ENCODE data around the gene RNGTT.

RNGTT gene

DNA sequence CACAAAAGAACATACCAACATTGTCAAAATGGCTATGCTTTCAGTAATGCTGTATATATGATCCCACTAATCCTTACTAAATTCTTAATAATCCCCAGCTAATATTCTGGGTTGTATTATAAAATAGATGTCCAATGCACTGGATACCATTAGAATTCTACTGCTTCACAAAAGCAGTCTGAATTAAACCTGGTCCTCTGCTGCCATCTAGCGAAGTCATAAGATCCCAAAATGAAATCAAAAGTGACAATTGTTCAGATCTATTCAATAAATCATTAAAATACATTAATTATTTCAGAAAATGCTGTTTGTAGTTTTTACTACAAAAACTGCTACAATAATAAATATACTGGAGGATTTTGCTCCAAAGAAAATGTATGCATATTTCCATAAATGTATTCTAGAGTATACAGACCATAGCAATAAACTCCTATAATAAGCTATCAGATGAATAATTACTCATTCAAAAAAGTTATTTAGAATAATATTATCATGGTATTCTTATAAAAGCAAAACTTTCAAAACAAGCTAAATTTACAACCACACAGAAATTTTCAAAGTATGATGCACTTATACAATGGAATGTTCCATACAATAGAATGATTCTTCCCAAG lies 92.6 kb downstream of the RNGTT start:
- H3K9me3 ChIP-seq (ENCODE audit: low read length) = no peaks in the 10 kb centered on the region
- H3K27me3 ChIP-seq (ENCODE audit: control insufficient read depth in 1 of 2, insufficient read depth in 2 of 2, low read length in 2 of 2) = no peaks in the 10 kb centered on the region
- no peaks in the 10 kb centered on the region for H3K36me3 ChIP-seq (ENCODE audit: insufficient read depth, low read length)
- no peak overlapping the region for H3K9ac ChIP-seq (ENCODE audit: low read length)
- no peak overlapping the region for H3K27ac ChIP-seq (ENCODE audit: low read depth, low read length)
- H3K4me3 ChIP-seq (ENCODE audit: low read depth in 1 of 2, low read length in 2 of 2) = no peak overlapping the region
- H3K4me1 ChIP-seq (ENCODE audit: insufficient read depth, low read length) = no peaks in the 10 kb centered on the region

DNA sequence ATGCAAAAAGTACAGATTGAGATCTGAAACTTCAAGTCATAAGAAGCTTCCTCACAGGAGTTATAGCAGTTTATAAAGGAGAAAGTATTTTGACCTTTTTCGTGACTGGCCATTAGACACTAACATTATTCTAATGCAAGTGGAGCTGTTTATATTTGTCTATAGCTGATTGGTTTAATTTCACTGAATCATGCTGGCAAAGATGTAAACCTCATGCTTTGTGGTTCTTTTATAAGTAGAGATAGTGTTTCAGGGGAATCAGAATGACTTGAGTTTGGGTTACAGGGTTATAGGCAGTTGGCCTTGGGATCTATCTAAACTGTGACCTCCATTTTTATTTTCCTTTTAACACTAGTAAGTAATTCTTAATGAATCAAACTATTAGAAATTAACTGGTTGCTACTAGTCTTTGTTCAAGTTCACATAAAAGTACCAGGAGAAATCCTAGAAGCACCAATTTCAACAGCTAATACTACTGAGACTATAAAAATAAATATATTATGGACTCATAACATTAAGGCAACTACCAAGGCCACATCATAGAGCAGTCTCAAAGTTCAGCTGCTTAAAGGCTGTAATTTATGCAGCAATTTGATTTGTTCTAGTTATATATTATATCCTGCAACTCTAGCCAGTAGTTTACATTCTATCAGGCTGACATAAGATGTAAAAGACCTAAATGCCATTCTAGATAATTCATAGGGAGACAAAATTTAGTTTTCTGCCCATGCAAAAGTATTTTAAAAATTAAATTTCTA lies 94.0 kb downstream of the RNGTT start:
- no peak overlapping the region for H3K27ac ChIP-seq (ENCODE audit: low read depth, low read length)
- H3K9me3 ChIP-seq (ENCODE audit: low read length) = no peaks in the 10 kb centered on the region
- no peak overlapping the region for H3K4me3 ChIP-seq (ENCODE audit: low read depth in 1 of 2, low read length in 2 of 2)
- no peaks in the 10 kb centered on the region for H3K36me3 ChIP-seq (ENCODE audit: insufficient read depth, low read length)
- no peaks in the 10 kb centered on the region for H3K4me1 ChIP-seq (ENCODE audit: insufficient read depth, low read length)
- H3K9ac ChIP-seq (ENCODE audit: low read length) = no peak overlapping the region
- no peaks in the 10 kb centered on the region for H3K27me3 ChIP-seq (ENCODE audit: control insufficient read depth in 1 of 2, insufficient read depth in 2 of 2, low read length in 2 of 2)

DNA sequence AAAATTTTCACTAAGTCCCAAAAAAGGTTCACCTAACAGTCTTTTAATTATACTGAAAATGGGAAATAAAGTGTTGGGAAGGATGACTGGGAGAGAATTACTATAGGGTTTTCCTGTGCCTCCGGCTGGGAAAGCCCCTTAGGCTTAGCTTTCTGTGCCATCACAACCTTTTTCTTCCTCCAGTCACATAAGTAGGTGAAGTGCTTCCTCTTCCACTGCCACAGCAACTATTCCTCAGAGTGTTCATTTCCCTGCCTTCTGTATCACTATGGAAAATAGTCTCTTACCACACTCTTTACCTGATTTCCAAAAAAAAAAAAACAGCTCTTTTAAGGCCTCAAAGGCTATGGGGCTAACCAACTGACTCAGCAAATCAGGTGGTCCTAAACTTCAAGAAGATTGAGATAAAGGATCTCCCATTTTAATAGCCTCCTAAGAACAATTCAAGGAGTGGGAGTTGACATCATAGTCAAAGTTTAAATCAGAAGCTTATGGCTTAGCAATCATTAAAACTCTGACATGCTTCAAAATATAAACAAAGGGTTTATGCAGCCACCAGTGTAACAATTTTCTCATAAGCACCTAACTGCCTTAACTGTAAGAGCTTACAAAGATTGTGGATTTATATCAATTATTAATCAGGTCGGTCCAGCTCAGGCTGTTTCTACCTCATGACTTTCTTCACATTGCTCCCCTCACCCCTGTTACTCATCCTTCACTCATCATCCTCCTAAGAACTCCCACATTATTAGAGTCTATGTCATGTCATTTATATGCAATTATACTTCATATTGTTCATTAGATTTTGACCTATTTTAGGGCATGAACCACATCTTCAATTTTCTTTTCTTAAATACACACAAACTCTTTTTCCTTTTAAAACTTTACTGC lies 95.3 kb downstream of the RNGTT start:
- Histone ChIP-seq H3K9me3 (ENCODE audit: low read length) (no peaks in the 10 kb centered on the region), H3K27ac (ENCODE audit: low read depth, low read length) (no peak overlapping the region)

DNA sequence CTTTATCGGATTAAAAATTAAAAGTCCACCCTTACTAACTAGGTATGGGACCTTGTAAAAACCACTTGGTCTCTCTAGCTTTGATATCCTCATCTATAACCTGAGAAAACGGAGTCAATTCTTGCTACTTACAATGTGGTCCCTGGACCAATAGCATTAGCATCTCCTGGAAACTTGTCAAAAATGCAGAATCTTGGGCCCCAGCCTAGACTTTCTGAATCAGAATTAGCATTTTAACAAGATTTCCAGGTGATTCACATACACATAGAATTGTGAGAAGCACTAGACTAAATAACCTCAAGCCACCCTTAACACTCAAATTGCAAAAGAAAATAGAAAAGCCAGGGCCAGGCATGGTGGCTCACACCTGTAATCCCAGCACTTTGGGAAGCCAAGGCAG lies 96.6 kb downstream of the RNGTT start:
- Histone ChIP-seq H3K9ac (ENCODE audit: low read length) (no peak overlapping the region), H3K36me3 (ENCODE audit: insufficient read depth, low read length) (no peaks in the 10 kb centered on the region), H3K27me3 (ENCODE audit: control insufficient read depth in 1 of 2, insufficient read depth in 2 of 2, low read length in 2 of 2) (no peaks in the 10 kb centered on the region), H3K27ac (ENCODE audit: low read depth, low read length) (no peak overlapping the region), H3K9me3 (ENCODE audit: low read length) (no peaks in the 10 kb centered on the region), H3K4me1 (ENCODE audit: insufficient read depth, low read length) (no peaks in the 10 kb centered on the region), H3K4me3 (ENCODE audit: low read depth in 1 of 2, low read length in 2 of 2) (no peak overlapping the region)

More for the DNA sequence above, 95.3 kb downstream of the RNGTT start:
- no peaks in the 10 kb centered on the region for H3K27me3 ChIP-seq (ENCODE audit: control insufficient read depth in 1 of 2, insufficient read depth in 2 of 2, low read length in 2 of 2)
- no peaks in the 10 kb centered on the region for H3K4me1 ChIP-seq (ENCODE audit: insufficient read depth, low read length)
- H3K36me3 ChIP-seq (ENCODE audit: insufficient read depth, low read length) = no peaks in the 10 kb centered on the region
- no peak overlapping the region for H3K4me3 ChIP-seq (ENCODE audit: low read depth in 1 of 2, low read length in 2 of 2)
- H3K9ac ChIP-seq (ENCODE audit: low read length) = no peak overlapping the region

DNA sequence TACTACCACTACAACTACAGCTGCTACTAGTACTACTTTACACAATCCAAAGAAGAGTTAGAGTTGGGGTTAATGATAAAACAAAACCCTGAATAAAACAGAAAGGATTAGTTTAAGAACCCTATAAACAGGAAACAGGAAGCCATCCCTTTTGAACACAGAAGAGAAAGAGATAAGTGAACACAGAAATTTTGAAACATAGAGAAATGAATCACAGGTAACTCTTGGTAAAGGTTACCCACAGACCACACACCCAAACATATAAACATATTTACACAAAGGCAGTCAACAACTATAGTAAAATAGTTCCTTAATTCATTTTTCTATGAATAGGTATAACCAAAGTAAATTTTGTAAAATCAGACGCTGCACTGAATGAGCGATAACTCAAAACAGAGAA lies 98.1 kb downstream of the RNGTT start:
- no peak overlapping the region for H3K27ac ChIP-seq (ENCODE audit: low read depth, low read length)
- H3K4me1 ChIP-seq (ENCODE audit: insufficient read depth, low read length) = no peaks in the 10 kb centered on the region
- H3K4me3 ChIP-seq (ENCODE audit: low read depth in 1 of 2, low read length in 2 of 2) = no peak overlapping the region
- H3K36me3 ChIP-seq (ENCODE audit: insufficient read depth, low read length) = no peaks in the 10 kb centered on the region
- H3K27me3 ChIP-seq (ENCODE audit: control insufficient read depth in 1 of 2, insufficient read depth in 2 of 2, low read length in 2 of 2) = no peaks in the 10 kb centered on the region
- no peaks in the 10 kb centered on the region for H3K9me3 ChIP-seq (ENCODE audit: low read length)
- no peak overlapping the region for H3K9ac ChIP-seq (ENCODE audit: low read length)

DNA sequence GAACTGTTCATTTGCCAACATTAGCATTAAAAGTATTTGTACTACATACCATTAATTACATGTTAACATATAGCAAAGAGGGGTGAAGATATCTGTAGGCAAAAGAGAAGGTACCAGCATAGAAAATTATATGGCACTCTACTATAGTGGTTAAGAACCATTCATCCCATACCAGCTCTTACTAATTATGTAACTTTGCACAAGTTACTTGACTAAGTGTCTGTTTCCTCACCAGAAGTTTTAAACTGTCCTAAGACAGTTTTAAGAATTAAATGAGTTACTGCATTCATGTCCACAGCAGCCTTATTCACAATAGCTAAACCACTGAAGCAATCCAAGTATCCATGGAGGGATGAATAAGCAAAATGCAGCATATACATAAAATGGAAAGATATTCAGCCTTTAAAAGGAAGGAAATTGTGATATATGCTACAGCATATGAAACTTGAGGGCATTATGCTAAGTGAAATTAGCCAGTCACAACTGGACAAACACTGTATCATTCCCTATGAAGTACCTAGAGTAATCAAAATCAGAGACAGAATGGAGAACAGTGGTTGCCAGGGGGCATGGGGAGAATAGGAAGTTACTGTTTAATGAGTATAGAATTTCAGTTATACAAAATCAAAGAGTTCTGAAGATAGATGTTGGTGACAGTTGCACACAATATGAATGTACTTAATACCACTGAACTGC lies 98.9 kb downstream of the RNGTT start:
- Histone ChIP-seq H3K4me1 (ENCODE audit: insufficient read depth, low read length) (no peaks in the 10 kb centered on the region), H3K4me3 (ENCODE audit: low read depth in 1 of 2, low read length in 2 of 2) (no peak overlapping the region), H3K27me3 (ENCODE audit: control insufficient read depth in 1 of 2, insufficient read depth in 2 of 2, low read length in 2 of 2) (no peaks in the 10 kb centered on the region), H3K9ac (ENCODE audit: low read length) (no peak overlapping the region), H3K27ac (ENCODE audit: low read depth, low read length) (no peak overlapping the region), H3K9me3 (ENCODE audit: low read length) (no peaks in the 10 kb centered on the region), H3K36me3 (ENCODE audit: insufficient read depth, low read length) (no peaks in the 10 kb centered on the region)

DNA sequence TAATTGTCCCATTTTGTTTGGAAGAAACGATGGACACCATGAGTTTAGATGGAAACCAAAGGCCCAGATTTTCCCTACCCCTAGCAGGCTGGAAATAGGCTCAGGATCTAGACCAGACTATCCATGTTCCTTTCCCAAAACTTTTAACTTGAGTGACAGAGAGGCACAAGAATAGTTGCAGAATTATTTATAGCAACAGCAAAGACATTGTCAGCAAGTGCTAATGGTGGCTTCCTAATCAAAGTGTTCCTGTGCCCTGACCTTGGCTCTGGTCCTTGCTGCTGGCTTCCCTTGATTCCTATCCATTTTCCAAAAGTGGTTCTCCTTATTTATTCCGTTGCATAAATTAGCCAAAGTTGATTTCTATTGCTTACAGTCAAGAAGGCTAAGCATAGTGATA lies 103.1 kb downstream of the RNGTT start:
- no peak overlapping the region for H3K9ac ChIP-seq (ENCODE audit: low read length)
- no peaks in the 10 kb centered on the region for H3K27me3 ChIP-seq (ENCODE audit: control insufficient read depth in 1 of 2, insufficient read depth in 2 of 2, low read length in 2 of 2)
- H3K36me3 ChIP-seq (ENCODE audit: insufficient read depth, low read length) = no peaks in the 10 kb centered on the region
- H3K4me3 ChIP-seq (ENCODE audit: low read depth in 1 of 2, low read length in 2 of 2) = no peak overlapping the region
- no peaks in the 10 kb centered on the region for H3K9me3 ChIP-seq (ENCODE audit: low read length)
- H3K27ac ChIP-seq (ENCODE audit: low read depth, low read length) = no peak overlapping the region
- H3K4me1 ChIP-seq (ENCODE audit: insufficient read depth, low read length) = no peaks in the 10 kb centered on the region

DNA sequence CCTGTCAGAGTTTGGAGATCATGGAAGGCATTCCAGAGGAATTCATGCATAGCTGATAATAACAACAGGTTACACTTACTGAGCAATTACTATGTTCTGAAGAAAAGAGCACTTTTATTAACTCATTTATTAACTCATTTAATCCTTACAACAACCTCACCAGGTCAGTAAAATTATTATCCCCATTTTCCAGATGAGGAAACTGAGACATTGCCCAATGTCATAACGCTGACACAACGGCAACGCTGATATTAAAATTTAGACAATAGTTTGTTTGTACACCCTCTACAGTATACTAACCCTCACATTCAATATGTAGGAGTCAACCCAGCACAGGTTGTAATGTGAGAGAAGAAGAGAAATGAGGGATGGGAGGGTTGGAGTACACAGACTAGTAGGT lies 105.0 kb downstream of the RNGTT start:
- Histone ChIP-seq H3K4me3 (ENCODE audit: low read depth in 1 of 2, low read length in 2 of 2) (no peak overlapping the region), H3K27me3 (ENCODE audit: control insufficient read depth in 1 of 2, insufficient read depth in 2 of 2, low read length in 2 of 2) (no peaks in the 10 kb centered on the region), H3K9me3 (ENCODE audit: low read length) (no peaks in the 10 kb centered on the region), H3K9ac (ENCODE audit: low read length) (no peak overlapping the region), H3K27ac (ENCODE audit: low read depth, low read length) (no peak overlapping the region), H3K4me1 (ENCODE audit: insufficient read depth, low read length) (no peaks in the 10 kb centered on the region), H3K36me3 (ENCODE audit: insufficient read depth, low read length) (no peaks in the 10 kb centered on the region)

DNA sequence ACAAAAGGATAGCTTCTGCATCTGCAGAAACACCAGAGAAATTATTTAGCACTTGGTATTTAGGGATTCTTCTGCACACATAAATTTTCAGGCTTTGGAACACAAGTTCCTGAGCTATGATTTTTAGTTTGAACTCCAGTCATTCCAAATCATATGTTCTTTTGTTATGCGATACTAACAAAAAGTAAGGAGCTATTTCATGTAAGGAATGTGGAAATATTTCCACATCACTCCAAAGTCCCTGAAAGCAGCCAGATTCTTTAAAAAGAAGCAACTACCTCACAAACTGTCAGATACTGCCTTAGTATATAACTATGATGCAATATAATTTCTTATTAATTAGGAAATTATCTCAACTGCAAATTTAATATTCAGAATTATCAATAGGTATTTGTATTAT lies 106.9 kb downstream of the RNGTT start:
- no peaks in the 10 kb centered on the region for H3K4me1 ChIP-seq (ENCODE audit: insufficient read depth, low read length)
- H3K9ac ChIP-seq (ENCODE audit: low read length) = no peak overlapping the region
- H3K36me3 ChIP-seq (ENCODE audit: insufficient read depth, low read length) = no peaks in the 10 kb centered on the region
- no peaks in the 10 kb centered on the region for H3K27me3 ChIP-seq (ENCODE audit: control insufficient read depth in 1 of 2, insufficient read depth in 2 of 2, low read length in 2 of 2)
- no peak overlapping the region for H3K4me3 ChIP-seq (ENCODE audit: low read depth in 1 of 2, low read length in 2 of 2)
- no peak overlapping the region for H3K27ac ChIP-seq (ENCODE audit: low read depth, low read length)
- H3K9me3 ChIP-seq (ENCODE audit: low read length) = no peaks in the 10 kb centered on the region

DNA sequence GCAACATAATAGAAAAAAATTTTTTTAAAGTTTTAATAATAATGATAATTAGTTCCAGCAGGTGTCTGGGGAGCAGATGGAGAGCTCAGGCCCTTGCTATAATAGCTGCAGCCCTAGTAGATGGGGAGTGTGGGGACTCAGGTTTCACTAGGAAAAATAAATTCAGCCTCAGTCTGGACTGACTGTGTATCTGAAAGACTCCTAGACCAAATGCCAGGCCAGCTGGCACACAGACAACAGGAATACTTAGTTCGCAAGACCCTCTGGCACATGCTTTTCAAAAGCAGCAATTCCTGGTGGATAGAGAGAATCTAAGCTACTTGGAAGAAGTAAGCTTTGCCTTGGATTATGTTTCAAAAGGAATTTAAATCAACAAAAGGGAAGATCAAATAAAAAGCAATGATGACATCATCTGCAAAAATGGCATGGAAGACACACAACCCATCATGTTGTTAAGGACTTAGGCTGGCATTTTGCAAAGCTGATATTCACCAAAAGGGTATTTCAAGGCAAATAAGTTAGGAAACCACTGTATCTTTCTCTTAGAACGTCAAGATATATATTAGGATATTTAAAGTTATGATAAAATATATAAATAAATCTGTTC lies 107.8 kb downstream of the RNGTT start:
- Histone ChIP-seq H3K27ac (ENCODE audit: low read depth, low read length) (no peak overlapping the region), H3K27me3 (ENCODE audit: control insufficient read depth in 1 of 2, insufficient read depth in 2 of 2, low read length in 2 of 2) (no peaks in the 10 kb centered on the region), H3K36me3 (ENCODE audit: insufficient read depth, low read length) (no peaks in the 10 kb centered on the region), H3K9me3 (ENCODE audit: low read length) (no peaks in the 10 kb centered on the region), H3K4me1 (ENCODE audit: insufficient read depth, low read length) (no peaks in the 10 kb centered on the region), H3K4me3 (ENCODE audit: low read depth in 1 of 2, low read length in 2 of 2) (no peak overlapping the region), H3K9ac (ENCODE audit: low read length) (no peak overlapping the region)

DNA sequence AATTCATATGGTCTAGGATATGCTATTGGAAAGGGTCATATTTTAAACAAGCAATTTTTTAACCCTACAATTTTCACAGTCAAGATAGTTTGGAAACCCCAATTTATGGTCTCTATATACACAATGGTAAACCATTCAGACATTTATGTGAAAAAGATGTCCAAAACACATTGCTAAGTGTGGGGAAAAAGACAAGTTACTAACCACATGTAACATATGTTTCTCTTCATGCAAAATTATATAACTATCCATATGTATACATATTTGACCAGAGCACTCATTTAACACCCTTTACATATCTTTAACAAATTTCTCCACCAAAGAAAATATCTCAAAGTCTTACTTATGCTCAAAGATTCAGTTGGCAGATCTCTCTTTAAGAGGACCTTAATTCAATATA lies 110.6 kb downstream of the RNGTT start:
- no peaks in the 10 kb centered on the region for H3K9me3 ChIP-seq (ENCODE audit: low read length)
- H3K9ac ChIP-seq (ENCODE audit: low read length) = no peak overlapping the region
- no peaks in the 10 kb centered on the region for H3K36me3 ChIP-seq (ENCODE audit: insufficient read depth, low read length)
- no peaks in the 10 kb centered on the region for H3K4me1 ChIP-seq (ENCODE audit: insufficient read depth, low read length)
- no peaks in the 10 kb centered on the region for H3K27me3 ChIP-seq (ENCODE audit: control insufficient read depth in 1 of 2, insufficient read depth in 2 of 2, low read length in 2 of 2)
- no peak overlapping the region for H3K4me3 ChIP-seq (ENCODE audit: low read depth in 1 of 2, low read length in 2 of 2)
- H3K27ac ChIP-seq (ENCODE audit: low read depth, low read length) = no peak overlapping the region
